HepG2 (cell line): ENCODE results near the gene CD248. TPM values are rescaled to one million over a fixed set of nuclear protein-coding genes. Genes with fewer than 3 reads are reported as not detected.
A peak's percentile ranks its signal among the peaks of the same experiment; 100 is the strongest.

ENCODE experiments used
- CHD2 ChIP-seq: IDR thresholded peaks from 2 replicates; pipeline ENCODE4 v1.6.1; 2011; ENCODE audit warnings: low read depth, low read length, improper control_type of control experiment
- EEA1 ChIP-seq: sonication (generic); formaldehyde crosslinking; IDR thresholded peaks from 2 replicates; pipeline ENCODE4 v1.5.1; 2020; ENCODE audit warnings: mild to moderate bottlenecking, missing genetic modification reagents, borderline replicate concordance
- FIP1L1 ChIP-seq: fragments of 200-400 bp; formaldehyde crosslinking; IDR thresholded peaks from 2 replicates; pipeline ENCODE4 v1.6.1; 2018; ENCODE audit warnings: low read depth, mild to moderate bottlenecking, low read length, moderate library complexity, borderline replicate concordance; ENCODE audit not compliant: insufficient read depth
- GMEB2 ChIP-seq: IDR thresholded peaks from 2 replicates; pipeline ENCODE4 v1.6.1; 2016; ENCODE audit warnings: missing biosample characterization, missing genetic modification reagents, low read depth
- PHF21A ChIP-seq: sonication (generic); formaldehyde crosslinking; IDR thresholded peaks from 2 replicates; pipeline ENCODE4 v1.5.0; 2020; ENCODE audit warnings: mild to moderate bottlenecking, missing genetic modification reagents
- TOE1 ChIP-seq: sonication (generic); formaldehyde crosslinking; IDR thresholded peaks from 2 replicates; pipeline ENCODE4 v1.4.0; 2020; ENCODE audit warnings: mild to moderate bottlenecking, missing genetic modification reagents
- ZKSCAN8 ChIP-seq: IDR thresholded peaks from 2 replicates; pipeline ENCODE4 v1.6.1; 2016; ENCODE audit warnings: borderline replicate concordance, missing genetic modification reagents, missing compliant biosample characterization
- ZNF331 ChIP-seq: sonication (generic); formaldehyde crosslinking; IDR thresholded peaks from 2 replicates; pipeline ENCODE4 v1.4.0; 2020; ENCODE audit warnings: missing genetic modification reagents
- ZNF552 ChIP-seq: sonication (generic); formaldehyde crosslinking; IDR thresholded peaks from 2 replicates; pipeline ENCODE4 v1.9.0; 2022; ENCODE audit warnings: missing genetic modification reagents, mild to moderate bottlenecking, borderline replicate concordance
- ZNF703 ChIP-seq: sonication (generic); formaldehyde crosslinking; IDR thresholded peaks from 2 replicates; pipeline ENCODE4 v1.5.1; 2020; ENCODE audit warnings: missing genetic modification reagents, mild to moderate bottlenecking, moderate library complexity, borderline replicate concordance
- ZNF770 ChIP-seq: sonication (generic); formaldehyde crosslinking; IDR thresholded peaks from 2 replicates; pipeline ENCODE4 v1.5.0; 2020; ENCODE audit warnings: mild to moderate bottlenecking, missing genetic modification reagents
- ZSCAN21 ChIP-seq: sonication (generic); formaldehyde crosslinking; IDR thresholded peaks from 2 replicates; pipeline ENCODE4 v1.8.0; 2022; ENCODE audit warnings: mild to moderate bottlenecking, missing genetic modification reagents, moderate library complexity, borderline replicate concordance
- polyA plus RNA-seq, 8 experiments: library from polyadenylated mRNA; depleted of rRNA in 3 of 8; stranded (reverse) in 7 of 8; unstranded in 1 of 8; fragments of >200 nt; fragmentation: Illumina TruSeq in 4 of 8; extraction: Trizol in 4 of 8; gene quantifications; 2 replicates each; pipeline versions ENCODE4 v1.2.1 to v1.2.3, GENCODE V29; 2011 to 2016; ENCODE audit warnings: low read depth in 4 of 8, missing spikeins in 1 of 8, mixed read lengths in 1 of 8; ENCODE audit not compliant: insufficient read depth in 1 of 8
- total RNA-seq, 5 experiments: library from RNA; depleted of rRNA; stranded (reverse); fragments of >200 nt; fragmentation: Illumina TruSeq; extraction: Trizol; gene quantifications; 2 replicates each; pipeline ENCODE4 v1.2.3, GENCODE V29; 2016; ENCODE audit warnings: low read depth in 1 of 5
- TF ChIP-seq, protein P1 (sequence below): sonication (generic); formaldehyde crosslinking; conservative IDR thresholded peaks from 2 replicates; pipeline ENCODE4 v1.8.0; 2022; ENCODE audit warnings: missing genetic modification reagents
- TF ChIP-seq, protein P2 (sequence below): sonication (generic); formaldehyde crosslinking; IDR thresholded peaks from 2 replicates; pipeline ENCODE4 v1.5.1; 2020; ENCODE audit warnings: mild to moderate bottlenecking, missing genetic modification reagents, borderline replicate concordance
- TF ChIP-seq, protein P3 (sequence below): sonication (generic); formaldehyde crosslinking; IDR thresholded peaks from 2 replicates; pipeline ENCODE4 v1.5.1; 2020; ENCODE audit warnings: mild to moderate bottlenecking, moderate library complexity, missing genetic modification reagents

The CD248 gene
- total and polyA plus RNA-seq, 2 of the 13 experiments (the other 11 are each of a cell fraction or from before 2014, with no cell fraction given), result 0.25 to 0.35 TPM

GRCh38 chr11:66288671-66289547 is 27.9 kb downstream of the CD248 start, which contains the start of gene YIF1A (continued):
- TF ChIP-seq GMEB2 (CRISPR knock-in tag) (peak; percentile 50; the same call in 1 of the 2 replicates), FIP1L1 (no peak), ZKSCAN8 (CRISPR knock-in tag) (no peak), CHD2 (peak; percentile 52; the same call in 1 of the 2 replicates), ZSCAN21 (peak; percentile 60; the same call in 1 of the 2 replicates), ZNF552 (CRISPR knock-in tag) (no peak), ZNF770 (CRISPR knock-in tag) (no peak), ZNF703 (no peak), ZNF331 (CRISPR knock-in tag) (no peak; the same call in 1 of the 2 replicates), PHF21A (CRISPR knock-in tag) (peak; percentile 45), TOE1 (CRISPR knock-in tag) (no peak), EEA1 (no peak)
- TF ChIP-seq, protein P1, sequence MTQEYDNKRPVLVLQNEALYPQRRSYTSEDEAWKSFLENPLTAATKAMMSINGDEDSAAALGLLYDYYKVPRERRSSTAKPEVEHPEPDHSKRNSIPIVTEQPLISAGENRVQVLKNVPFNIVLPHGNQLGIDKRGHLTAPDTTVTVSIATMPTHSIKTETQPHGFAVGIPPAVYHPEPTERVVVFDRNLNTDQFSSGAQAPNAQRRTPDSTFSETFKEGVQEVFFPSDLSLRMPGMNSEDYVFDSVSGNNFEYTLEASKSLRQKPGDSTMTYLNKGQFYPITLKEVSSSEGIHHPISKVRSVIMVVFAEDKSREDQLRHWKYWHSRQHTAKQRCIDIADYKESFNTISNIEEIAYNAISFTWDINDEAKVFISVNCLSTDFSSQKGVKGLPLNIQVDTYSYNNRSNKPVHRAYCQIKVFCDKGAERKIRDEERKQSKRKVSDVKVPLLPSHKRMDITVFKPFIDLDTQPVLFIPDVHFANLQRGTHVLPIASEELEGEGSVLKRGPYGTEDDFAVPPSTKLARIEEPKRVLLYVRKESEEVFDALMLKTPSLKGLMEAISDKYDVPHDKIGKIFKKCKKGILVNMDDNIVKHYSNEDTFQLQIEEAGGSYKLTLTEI, result no peak
- TF ChIP-seq, protein P2, sequence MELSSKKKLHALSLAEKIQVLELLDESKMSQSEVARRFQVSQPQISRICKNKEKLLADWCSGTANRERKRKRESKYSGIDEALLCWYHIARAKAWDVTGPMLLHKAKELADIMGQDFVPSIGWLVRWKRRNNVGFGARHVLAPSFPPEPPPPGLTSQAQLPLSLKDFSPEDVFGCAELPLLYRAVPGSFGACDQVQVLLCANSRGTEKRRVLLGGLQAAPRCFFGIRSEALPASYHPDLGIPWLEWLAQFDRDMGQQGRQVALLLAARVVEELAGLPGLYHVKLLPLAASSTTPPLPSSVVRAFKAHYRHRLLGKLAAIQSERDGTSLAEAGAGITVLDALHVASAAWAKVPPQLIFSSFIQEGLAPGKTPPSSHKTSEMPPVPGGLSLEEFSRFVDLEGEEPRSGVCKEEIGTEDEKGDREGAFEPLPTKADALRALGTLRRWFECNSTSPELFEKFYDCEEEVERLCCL (CRISPR knock-in tag), result no peak
- TF ChIP-seq, protein P3, sequence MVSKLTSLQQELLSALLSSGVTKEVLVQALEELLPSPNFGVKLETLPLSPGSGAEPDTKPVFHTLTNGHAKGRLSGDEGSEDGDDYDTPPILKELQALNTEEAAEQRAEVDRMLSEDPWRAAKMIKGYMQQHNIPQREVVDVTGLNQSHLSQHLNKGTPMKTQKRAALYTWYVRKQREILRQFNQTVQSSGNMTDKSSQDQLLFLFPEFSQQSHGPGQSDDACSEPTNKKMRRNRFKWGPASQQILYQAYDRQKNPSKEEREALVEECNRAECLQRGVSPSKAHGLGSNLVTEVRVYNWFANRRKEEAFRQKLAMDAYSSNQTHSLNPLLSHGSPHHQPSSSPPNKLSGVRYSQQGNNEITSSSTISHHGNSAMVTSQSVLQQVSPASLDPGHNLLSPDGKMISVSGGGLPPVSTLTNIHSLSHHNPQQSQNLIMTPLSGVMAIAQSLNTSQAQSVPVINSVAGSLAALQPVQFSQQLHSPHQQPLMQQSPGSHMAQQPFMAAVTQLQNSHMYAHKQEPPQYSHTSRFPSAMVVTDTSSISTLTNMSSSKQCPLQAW (CRISPR knock-in tag), result no peak
